NCI-H460 (cell line): ENCODE data around the gene COLEC11. TPM values are rescaled to one million over a fixed set of nuclear protein-coding genes. Genes with fewer than 3 reads are reported as not detected.
A peak's percentile ranks its signal among the peaks of the same experiment; 100 is the strongest.
"Not testable (repeated sequence)": the region's sequence is repeated elsewhere in the genome, so short reads cannot be mapped to it uniquely, and the experiment has no call there.

Experiments used
- DNase-seq: peaks from one replicate; pipeline ENCODE4 v3.0.0-alpha.2; 2016; ENCODE audit warnings: low read depth; ENCODE audit errors: extremely low read depth
- total RNA-seq: library from RNA; depleted of rRNA; stranded (reverse); fragments of >200 nt; shearing (Covaris generic); gene quantifications from 2 replicates; pipeline ENCODE4 v1.2.3, GENCODE V29; 2014

The COLEC11 gene
- total RNA-seq, 1 experiment from 2014 or later, result 1.1 TPM

DNA sequence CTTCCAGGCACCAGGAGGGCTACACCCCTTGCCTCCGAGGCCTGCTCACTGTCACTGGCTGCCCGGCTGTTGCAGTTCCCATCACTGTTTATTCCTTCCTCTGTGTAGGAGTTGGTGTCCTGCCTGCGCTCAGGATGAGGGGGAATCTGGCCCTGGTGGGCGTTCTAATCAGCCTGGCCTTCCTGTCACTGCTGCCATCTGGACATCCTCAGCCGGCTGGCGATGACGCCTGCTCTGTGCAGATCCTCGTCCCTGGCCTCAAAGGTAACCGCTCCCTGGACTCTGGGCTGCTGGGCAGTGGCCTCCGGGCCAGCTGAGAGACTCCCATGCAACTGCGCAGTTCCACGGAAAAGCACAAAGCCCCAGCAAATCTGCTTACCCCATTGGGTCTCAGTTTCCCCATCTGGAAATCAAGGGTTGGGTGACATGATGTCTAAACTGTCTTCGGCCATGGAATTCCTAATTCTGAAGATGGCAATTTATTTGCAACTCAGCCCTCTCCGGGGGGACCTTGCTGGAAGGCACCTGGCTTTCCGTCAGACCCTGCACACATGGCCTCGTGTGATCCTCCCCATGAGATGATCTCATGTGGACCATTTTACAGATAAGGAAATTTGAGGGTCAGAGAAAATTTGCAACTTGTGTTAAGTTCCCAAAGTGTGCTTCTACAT lies 9.4 kb downstream of the COLEC11 start:
- DNase-seq, result no peak

DNA sequence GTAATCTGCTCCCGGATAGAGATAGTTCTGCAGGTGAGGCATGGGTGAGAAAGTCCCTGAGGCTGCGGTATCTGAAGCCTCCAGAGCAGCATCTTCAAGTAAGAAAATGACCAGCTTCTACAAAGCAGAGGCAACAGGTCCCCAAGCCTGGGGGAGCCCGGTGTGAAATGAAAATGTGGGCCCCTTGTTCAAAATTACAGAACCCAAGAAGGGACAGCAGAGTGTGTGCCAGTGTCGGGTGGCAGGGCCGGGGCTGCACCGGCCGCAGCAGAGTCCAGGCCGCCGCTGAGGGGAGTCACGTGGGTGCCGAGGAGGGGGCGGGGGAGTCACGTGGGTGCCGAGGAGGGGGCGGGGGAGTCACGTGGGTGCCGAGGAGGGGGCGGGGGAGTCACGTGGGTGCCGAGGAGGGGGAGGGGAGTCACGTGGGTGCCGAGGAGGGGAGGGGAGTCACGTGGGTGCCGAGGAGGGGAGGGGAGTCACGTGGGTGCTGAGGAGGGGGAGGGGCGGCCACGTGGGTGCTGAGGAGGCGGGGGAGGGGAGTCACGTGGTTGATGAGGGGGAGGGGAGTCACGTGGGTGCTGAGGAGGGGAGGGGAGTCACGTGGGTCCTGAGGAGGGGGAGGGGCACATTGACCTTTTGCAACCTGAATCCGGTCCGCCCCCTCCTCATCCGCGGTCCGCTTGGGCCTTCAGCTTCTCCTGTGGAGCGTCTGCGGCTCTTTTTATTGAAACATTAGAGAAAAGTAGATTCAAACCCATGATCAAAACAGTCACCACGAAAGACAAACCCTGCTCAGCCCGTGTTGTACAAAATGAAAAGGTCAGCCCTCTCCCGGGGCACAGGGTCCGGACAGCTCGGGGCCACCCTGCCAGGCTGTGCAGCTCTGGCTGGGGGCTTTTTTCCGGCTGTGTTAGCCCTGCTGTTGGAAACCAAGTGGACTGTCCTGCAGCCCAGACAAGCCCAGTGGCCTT lies 10.4 kb downstream of the COLEC11 start:
- peak; percentile 93 for DNase-seq

DNA sequence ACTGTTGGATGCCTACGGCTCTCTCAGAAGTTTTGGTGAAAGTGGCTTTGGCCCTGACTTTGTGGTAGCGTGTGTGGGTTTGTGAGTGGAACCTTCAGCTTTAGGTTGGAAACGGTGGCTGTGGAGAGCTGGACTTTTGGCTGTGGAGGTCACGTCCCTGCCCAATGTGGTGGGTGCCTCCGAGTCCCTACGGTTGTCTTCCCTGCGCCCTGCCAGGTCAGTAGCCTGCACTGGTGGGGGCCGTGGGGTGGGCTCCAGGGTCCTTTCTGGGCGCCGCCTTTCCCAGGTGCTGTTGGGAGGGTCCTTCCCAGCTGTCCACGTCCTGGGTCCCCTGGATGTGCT lies 11.1 kb downstream of the COLEC11 start:
- DNase-seq, result no peak

DNA sequence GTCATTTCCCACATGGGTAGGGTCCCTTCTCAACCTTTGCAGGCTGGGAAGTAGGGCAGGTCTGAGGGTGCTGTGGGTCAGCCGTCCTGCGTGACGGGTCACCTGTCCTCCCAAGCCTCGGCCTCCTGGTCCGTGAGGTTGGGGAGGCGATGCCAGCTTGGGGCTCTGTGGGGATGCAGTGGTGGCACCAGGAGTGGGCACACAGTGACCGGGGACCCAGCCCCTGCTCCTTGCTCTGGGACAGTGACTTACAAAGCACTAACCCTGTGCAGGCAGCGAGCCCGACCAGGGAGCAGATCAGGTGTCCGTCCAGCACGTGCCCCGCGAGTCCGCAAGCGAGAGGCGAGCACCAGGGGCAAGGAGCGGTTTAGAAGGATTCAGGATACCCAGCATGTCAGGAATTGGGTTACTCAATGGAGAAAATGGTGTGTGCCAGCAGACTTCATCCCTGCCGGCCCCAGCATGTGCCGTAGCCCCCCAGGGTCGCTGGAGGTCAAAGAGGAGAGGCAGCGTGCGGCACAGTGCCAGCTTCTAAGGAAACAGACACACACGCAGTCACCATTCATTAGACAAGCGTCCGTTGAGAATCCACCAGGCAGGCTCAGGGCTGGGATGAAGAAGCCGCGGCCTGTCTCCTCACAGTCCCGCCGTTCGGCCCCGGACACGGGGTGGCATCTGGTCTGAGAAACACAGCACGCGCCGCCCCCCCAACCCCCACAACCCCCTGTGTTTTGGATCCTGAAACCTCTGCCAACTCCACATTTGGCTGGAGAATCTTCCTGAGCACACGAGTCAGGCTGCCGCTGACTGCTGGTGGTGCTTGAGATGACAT lies 11.7 kb downstream of the COLEC11 start:
- no peak for DNase-seq

DNA sequence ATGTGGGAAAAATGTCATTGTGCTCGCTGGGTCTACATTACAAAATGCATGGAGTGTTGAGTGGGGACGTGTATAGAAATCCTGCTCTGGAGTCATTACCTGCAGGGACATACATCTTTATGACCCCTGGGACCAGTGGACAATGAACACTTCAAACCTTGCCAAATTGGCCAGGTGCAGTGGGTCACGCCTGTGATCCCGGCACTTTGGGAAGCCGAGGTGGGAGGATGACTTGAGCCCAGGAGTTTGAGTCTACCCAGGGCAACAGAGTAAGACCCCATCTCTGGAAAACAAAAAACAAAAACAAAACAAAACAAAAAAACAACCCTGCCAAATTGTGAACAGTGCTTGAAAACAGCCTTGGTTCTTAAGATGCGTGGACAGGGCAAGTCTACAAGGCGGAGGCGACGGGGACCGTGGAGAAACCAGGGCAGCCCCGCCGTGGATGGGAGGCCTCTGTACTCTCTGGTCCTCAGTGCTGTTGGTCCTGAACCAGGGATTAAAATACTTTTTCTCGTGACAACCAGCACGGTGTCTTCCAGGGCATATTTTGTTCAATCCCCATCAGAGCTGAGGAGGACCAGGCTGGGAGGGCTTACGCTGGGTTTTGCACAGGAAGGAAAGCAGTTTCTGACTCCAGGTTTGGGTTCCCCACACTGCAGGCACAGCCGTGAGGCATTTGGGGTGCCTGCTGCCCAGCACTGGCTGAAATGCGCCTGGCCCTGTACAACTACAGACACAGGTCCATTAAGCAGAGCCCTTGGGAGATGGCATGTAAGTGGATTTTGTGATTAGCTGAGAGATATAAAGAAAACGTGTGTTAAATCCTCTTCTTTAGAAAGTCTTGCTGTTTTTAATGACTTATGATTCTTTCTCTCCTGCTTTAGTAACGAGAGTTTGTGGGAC lies 13.7 kb downstream of the COLEC11 start:
- DNase-seq, result no peak

DNA sequence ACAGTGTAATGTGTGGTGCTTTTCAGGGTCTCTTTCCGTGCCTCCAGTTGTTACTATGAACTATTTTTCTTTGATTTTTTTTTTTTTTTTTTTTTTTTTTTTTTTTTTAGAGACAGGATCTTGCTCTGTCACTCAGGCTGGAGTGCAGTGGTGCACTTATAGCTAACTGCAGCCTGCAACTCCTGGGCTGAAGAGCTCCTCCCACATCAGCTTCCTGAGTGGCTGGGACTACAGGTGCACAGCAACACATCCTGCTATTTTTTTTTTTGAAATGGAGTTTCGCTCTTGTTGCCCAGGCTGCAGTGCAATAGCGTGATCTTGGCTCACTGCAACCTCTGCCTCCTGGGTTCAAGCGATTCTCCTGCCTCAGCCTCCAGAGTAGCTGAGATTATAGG lies 14.4 kb downstream of the COLEC11 start:
- not testable (repeated sequence) for DNase-seq

DNA sequence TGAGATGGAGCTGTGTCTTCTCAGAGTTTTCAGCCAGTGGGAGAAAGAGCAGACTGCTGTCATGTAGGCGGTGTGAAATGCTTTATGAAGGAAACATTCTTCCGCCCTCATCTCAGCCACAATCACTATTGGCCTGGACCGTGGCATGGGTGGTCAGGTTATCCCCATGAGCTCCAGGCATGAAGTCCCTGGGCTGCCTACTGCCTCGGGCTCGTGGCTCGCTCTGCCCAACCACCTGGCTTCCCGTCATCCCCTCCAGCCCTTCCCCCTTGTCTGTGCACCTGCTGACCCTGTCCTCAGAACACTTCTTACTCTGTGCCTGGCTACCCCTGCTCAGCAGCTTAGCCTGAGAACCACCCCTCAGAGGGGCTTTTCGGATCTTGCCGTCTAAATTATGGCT lies 15.5 kb downstream of the COLEC11 start:
- DNase-seq, result no peak

DNA sequence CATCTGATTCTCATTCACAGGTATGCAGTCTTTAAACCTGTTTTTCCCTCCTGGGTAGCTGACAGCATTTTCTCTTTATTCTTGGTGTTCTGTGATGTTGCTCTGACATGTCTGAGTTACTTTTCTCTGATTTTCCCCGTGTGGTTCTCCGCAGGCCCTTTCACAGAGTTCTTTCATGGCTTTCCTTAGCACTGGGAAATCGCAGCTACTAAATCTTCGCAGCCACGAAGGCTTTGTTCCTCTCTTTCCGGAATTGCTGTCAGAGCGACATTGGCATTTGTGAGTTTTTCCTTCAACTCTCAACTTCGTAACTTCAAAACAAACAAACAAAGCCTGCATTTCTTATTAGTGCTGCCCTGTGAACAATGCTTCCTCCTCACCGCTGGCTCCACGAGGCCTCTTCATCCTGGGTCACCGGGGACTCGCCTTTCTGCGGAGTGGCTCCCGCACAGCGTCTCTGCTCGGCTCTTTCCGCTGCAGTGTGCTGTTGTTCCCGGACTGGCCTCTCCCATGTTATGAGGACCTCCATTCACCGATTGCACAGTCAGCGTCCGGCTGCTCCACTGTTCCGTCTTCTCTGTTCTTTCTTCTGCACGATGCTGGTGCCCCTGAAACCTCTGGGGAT lies 16.1 kb downstream of the COLEC11 start:
- no peak for DNase-seq

DNA sequence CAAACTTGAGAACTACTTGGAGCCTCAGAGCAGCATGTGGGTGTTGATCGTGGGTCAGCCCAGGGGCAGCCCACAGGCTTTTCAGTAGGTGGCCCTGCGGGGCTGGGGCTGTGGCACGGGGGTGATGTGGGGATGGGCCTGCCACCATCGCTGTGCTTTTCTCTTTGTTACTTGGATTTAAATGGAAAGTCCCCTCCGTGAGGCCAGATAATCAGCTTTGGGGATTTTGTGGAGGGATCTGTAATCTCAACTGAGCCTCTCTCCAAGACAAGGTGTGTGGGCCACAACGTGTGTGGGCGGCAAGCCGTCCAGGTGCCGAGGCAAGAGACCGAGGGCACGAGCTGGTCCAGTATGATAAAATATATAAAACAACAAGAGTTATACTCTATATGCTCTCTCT lies 16.7 kb downstream of the COLEC11 start:
- DNase-seq, result no peak

DNA sequence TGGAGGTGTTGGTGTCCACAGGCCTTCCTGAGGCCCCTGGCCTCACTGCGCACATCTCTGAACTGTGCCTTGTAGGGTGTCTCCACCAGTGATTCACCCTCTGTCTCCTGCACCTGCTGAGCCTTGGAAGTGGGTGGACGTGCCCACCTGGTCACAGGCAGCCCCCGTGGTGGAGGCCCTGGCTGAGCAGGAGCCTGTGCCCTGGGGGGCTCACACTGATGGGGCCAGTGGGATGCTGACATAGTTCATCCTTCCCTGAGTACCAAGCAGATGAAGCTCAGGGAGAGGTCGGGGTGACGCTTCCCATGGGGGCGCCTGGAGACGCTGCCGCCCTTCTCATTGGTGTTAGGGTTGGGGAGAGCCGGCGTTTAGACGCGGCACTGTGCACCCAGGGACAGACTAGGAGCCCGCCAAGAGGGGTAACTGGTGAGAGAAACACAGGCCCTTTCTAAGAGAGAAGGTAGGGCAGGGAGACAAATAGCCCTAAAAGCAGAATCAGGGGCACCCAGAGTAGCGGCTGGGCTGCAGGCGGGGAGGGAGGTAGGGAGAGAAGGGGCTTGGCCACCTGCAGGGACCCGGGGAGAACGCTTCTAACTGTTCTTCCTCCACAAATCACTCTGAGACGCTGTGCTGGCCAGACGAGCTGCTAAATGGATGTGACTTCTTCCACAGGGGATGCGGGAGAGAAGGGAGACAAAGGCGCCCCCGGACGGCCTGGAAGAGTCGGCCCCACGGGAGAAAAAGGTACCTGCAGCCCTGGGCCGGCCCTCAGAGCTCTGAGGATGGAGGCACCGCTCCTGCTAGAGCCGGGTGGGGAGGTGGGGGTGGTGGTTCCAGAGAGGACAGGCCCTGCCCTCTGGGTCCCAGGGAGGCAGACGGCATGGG lies 18.0 kb downstream of the COLEC11 start:
- no peak for DNase-seq

DNA sequence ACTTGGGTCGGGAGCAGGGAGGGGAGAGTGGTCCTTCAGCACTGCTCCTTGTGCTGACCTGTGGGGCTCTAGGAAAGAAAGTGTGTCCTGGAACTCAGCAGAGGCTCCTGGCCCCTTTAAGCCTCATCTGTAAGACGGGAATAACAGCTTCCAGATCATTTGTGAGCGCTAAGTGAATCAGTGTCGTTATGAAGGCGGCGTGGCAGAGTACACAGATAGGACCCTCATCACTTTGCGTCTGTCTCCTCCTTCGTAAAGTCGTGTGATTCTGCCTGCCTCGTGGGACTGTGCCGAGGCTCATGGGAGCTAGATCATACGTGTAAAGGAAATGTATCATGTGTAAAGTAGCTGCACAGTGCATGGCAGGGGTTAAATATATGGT lies 18.6 kb downstream of the COLEC11 start:
- DNase-seq, result no peak

DNA sequence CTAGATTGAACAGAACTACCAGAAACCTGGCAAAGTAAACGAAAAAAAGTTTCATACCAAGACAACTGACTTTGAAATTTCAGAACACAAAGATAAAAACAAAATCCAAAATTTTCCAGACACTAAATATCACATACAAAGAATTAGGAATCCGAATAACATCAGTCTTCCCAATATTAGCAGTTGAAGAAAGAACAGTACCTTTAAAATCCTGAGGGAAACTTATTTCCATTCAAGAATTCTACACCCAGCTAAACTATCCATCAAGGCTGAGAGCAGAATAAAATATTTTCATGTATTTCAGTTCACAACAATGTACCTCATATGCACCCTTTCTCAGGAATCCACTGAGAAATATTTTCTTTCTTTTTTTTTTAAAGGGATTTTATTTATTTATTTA lies 19.8 kb downstream of the COLEC11 start:
- not testable (repeated sequence) for DNase-seq

DNA sequence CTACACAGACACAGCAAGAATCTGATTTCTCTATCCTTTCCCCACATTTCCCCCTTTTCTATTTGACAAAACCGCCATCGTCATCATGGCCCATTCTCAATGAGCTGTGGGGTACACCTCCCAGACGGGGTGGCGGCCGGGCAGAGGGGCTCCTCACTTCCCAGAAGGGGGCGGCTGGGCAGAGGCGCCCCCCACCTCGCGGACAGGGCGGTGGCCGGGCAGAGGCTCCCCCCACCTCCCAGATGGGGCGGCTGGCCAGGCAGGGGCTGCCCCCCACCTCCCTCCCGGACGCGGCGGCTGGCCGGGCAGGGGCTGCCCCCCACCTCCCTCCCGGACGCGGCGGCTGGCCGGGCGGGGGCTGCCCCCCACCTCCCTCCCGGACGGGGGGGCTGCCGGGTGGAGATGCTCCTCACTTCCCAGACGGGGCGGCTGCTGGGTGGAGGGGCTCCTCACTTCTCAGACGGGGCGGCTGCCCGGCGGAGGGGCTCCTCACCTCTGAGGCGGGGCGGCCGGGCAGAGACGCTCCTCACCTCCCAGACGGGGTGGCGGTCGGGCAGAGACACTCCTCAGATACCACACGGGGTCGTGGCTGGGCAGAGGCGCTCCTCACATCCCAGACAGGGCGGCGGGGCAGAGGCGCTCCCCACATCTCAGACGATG lies 20.8 kb downstream of the COLEC11 start:
- DNase-seq, result not testable (repeated sequence)

DNA sequence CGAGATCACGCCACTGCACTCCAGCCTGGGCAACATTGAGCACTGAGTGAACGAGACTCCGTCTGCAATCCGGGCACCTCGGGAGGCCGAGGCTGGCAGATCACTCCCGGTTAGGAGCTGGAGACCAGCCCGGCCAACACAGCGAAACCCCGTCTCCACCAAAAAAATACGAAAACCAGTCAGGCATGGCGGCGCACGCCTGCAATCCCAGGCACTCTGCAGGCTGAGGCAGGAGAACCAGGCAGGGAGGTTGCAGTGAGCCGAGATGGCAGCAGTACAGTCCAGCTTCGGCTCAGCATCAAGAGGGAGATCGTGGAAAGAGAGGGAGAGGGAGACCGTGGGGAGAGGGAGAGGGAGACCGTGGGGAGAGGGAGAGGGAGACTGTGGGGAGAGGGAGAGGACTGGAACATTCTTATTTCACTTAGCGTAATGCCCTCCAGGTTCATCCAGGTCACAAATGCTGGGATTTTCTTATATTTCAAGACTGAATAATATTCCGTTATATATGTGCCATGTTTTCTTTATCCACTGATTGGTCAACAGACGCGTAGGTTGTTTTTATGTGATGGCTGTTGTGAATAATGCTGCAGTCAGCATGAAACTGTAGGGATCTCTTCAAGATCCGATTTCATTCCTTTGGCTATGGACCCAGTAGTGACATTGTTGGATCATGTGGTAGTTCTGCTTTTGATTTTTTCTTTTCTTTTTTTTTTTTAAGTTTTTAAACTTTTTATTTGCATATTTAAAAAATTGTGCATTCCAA lies 21.7 kb downstream of the COLEC11 start:
- DNase-seq, result not testable (repeated sequence)

DNA sequence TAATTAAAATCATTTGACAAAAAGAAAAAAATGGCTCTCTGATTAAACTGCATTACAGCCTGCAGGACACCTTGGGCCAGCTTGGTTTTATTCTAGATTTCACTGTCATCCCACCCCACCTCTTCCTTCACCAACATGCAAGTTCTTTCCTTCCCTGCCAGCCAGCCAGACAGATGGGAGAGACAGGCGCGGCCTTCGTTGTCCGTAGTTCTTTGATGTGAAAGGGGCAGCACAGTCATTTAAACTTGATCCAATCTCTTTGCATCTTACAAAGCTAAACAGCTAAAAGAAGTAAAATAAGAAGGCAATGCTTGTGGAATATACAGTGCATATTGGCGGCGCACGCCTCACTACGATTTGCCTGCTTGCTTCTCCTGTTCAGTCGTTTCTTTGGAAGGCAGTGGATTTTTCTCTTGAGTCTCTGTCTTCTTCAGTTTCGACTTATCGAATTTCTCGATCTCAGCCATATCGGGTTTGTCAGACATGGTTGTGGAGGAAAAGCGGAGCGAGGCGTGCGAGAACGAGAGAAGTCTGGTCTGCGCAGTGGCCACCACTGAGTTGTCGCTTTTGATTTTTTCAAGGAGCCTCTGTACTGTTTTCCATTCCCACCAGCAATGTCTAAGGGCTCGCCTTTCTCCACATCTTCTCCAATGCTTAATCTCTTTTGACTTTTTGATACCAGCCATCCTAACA lies 22.4 kb downstream of the COLEC11 start:
- DNase-seq, result no peak

DNA sequence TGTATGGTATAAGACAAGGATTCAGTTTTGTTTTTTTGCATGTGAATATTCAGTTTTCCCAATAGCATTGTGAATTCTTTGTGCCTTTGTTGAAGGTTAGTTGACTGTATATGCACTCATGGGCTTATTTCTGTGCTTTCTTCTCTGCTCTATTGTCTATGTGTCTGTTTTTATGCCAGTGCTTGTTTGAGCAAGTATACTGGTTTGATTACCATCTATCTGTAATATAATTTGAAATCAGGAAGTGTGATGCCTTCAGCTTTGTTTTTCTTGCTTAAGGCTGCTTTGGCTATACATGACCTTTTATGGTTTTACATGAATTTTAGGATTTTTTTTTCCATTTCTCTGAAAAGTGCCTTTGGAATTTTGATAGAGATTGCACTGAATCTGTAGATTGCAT lies 23.5 kb downstream of the COLEC11 start:
- DNase-seq, result no peak

DNA sequence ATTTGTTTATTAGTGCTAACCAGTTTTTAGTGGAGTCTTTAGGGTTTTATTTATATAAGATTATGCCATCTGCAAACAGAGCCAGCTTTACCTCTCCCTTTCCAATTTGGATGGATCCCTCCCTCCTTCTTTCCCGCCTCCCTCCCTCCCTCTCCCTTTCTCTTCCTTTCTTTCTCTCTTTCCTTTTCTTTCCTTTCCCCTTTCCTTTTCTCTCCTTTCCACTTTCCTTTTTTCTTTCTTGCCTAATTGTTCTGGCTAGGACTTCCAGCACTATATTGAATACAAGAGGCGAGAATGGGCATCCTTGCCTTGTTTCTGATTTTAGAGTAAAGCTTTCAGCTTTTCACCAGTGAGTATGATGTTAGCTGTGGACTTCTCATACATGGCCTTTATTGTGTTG lies 24.1 kb downstream of the COLEC11 start:
- no peak for DNase-seq
